Astrocyte (in vitro differentiated cells and primary cell): ENCODE measurements around the gene NET1. TPM values are rescaled to one million over a fixed set of nuclear protein-coding genes. Genes with fewer than 3 reads are reported as not detected.

ENCODE experiments used
- DNase-seq: peaks from one replicate; pipeline ENCODE4 v3.0.0-alpha.2; 2010; ENCODE audit warnings: low read depth
- FAIRE-seq: peaks from 2 replicates; lab custom pipeline; 2011; peaks lifted over from hg19 to GRCh38; lab: Jason Lieb, UNC
- H2AFZ ChIP-seq: 2 replicates; pipeline ENCODE4 v1.6.0; 2012; ENCODE audit warnings: low read depth, low read length, inconsistent platforms
- H3K27ac ChIP-seq: 2 replicates; pipeline ENCODE4 v1.5.1; 2011; ENCODE audit warnings: low read depth, low read length, inconsistent platforms
- H3K27me3 ChIP-seq: 2 replicates; pipeline ENCODE4 v1.6.0; 2011; ENCODE audit warnings: low read length, inconsistent platforms; ENCODE audit not compliant: insufficient read depth
- H3K36me3 ChIP-seq: 2 replicates; pipeline ENCODE4 v1.5.1; 2011; ENCODE audit warnings: low read length, inconsistent platforms; ENCODE audit not compliant: insufficient read depth
- H3K4me1 ChIP-seq: 2 replicates; pipeline ENCODE4 v1.5.1; 2011; ENCODE audit warnings: low read length, inconsistent platforms; ENCODE audit not compliant: insufficient read depth
- H3K4me2 ChIP-seq: 2 replicates; pipeline ENCODE4 v1.6.0; 2012; ENCODE audit warnings: low read length, inconsistent platforms
- H3K4me3 ChIP-seq: 2 replicates; pipeline ENCODE4 v1.5.1; 2011; ENCODE audit warnings: low read depth, mild to moderate bottlenecking, low read length, inconsistent platforms; ENCODE audit not compliant: insufficient read depth
- H3K79me2 ChIP-seq: 2 replicates; pipeline ENCODE4 v1.6.0; 2012; ENCODE audit warnings: mild to moderate bottlenecking, low read length, inconsistent platforms; ENCODE audit not compliant: insufficient read depth
- H3K9ac ChIP-seq: 2 replicates; pipeline ENCODE4 v1.6.0; 2012; ENCODE audit warnings: mild to moderate bottlenecking, low read length, inconsistent platforms
- H3K9me3 ChIP-seq: 2 replicates; pipeline ENCODE4 v1.5.1; 2012; ENCODE audit warnings: low read depth, mild to moderate bottlenecking, low read length, inconsistent platforms; ENCODE audit not compliant: insufficient read depth
- H4K20me1 ChIP-seq: 2 replicates; pipeline ENCODE4 v1.6.0; 2012; ENCODE audit warnings: low read length, inconsistent platforms; ENCODE audit not compliant: insufficient read depth
- H3K27ac Mint-ChIP-seq: one replicate; pipeline ENCODE4 v1.8.0; 2021; ENCODE audit warnings: mild to moderate bottlenecking, mixed read lengths; ENCODE audit not compliant: unreplicated experiment
- H3K27me3 Mint-ChIP-seq: one replicate; pipeline ENCODE4 v1.8.0; 2021; ENCODE audit warnings: low read depth, mixed read lengths; ENCODE audit not compliant: unreplicated experiment
- H3K36me3 Mint-ChIP-seq: one replicate; pipeline ENCODE4 v1.8.0; 2021; ENCODE audit warnings: low read depth, mixed read lengths; ENCODE audit not compliant: unreplicated experiment
- H3K4me1 Mint-ChIP-seq: one replicate; pipeline ENCODE4 v1.8.0; 2021; ENCODE audit warnings: low read depth, mixed read lengths; ENCODE audit not compliant: unreplicated experiment
- H3K4me3 Mint-ChIP-seq: one replicate; pipeline ENCODE4 v1.8.0; 2021; ENCODE audit warnings: mild to moderate bottlenecking, moderate library complexity, mixed read lengths; ENCODE audit not compliant: unreplicated experiment
- H3K9me3 Mint-ChIP-seq: one replicate; pipeline ENCODE4 v1.8.0; 2021; ENCODE audit warnings: mild to moderate bottlenecking, mixed read lengths; ENCODE audit not compliant: unreplicated experiment
- EZH2 ChIP-seq: IDR thresholded peaks from 2 replicates; pipeline ENCODE4 v1.6.1; 2012; ENCODE audit warnings: mild to moderate bottlenecking, low read length, inconsistent platforms; ENCODE audit not compliant: insufficient read depth
- total RNA-seq: library from RNA; stranded (reverse); gene quantifications from 2 replicates; pipeline ENCODE4 v1.2.1, GENCODE V29; 2021
- TF ChIP-seq, protein P1 (sequence below): IDR thresholded peaks from 2 replicates; pipeline ENCODE4 v1.5.1; 2011; ENCODE audit warnings: low read depth, mild to moderate bottlenecking, inconsistent platforms, low read length, moderate library complexity; ENCODE audit not compliant: insufficient read depth

The NET1 gene
- total RNA-seq, 1 donor from 2014 or later = 43.5 TPM

- TF ChIP-seq, protein P1, sequence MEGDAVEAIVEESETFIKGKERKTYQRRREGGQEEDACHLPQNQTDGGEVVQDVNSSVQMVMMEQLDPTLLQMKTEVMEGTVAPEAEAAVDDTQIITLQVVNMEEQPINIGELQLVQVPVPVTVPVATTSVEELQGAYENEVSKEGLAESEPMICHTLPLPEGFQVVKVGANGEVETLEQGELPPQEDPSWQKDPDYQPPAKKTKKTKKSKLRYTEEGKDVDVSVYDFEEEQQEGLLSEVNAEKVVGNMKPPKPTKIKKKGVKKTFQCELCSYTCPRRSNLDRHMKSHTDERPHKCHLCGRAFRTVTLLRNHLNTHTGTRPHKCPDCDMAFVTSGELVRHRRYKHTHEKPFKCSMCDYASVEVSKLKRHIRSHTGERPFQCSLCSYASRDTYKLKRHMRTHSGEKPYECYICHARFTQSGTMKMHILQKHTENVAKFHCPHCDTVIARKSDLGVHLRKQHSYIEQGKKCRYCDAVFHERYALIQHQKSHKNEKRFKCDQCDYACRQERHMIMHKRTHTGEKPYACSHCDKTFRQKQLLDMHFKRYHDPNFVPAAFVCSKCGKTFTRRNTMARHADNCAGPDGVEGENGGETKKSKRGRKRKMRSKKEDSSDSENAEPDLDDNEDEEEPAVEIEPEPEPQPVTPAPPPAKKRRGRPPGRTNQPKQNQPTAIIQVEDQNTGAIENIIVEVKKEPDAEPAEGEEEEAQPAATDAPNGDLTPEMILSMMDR = no peak
- no peak for TF ChIP-seq EZH2
- Histone ChIP-seq H3K27ac (no peak overlapping the region), H3K4me1 (peaks cover 3% of the 10 kb centered on the region), H3K79me2 (peaks cover 79% of the 10 kb centered on the region), H3K4me3 (no peak overlapping the region), H3K36me3 (peaks cover 2% of the 10 kb centered on the region), H3K4me2 (no peak overlapping the region), H2AFZ (peak overlapping the region; percentile 44), H3K9ac (no peak overlapping the region), H3K9me3 (no peaks in the 10 kb centered on the region), H4K20me1 (no peaks in the 10 kb centered on the region), H3K27me3 (no peaks in the 10 kb centered on the region)
- Mint-ChIP-seq H3K9me3 (no peaks in the 10 kb centered on the region), H3K36me3 (no peaks in the 10 kb centered on the region), H3K4me3 (no peak overlapping the region), H3K27me3 (no peaks in the 10 kb centered on the region), H3K27ac (no peak overlapping the region), H3K4me1 (peaks cover 3% of the 10 kb centered on the region)
- peak; percentile 13 for FAIRE-seq
- DNase-seq = no peak
Measured at GRCh38 chr10:5424751-5425150, 12.4 kb downstream of the NET1 start.

DNA sequence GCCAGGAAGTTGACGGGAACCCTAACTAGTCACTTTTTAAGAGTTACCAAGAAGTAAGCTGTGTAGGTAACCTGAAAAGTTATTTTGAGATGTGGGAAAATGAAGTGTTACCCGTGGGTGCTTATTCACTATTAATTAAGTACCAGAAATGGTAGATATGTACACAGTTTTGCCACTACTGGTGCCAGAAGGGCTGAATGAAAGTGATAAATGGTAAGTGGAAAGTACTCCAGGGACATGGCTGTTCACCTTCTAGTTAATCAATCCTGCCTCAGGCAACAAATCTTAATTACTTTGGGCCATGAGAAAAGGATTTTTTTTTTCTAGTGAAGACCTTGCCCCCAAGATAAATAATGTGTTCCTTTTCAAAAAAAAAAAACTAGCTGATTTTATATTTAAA, 15.8 kb downstream of the NET1 start:
- Histone ChIP-seq H3K79me2 (peaks cover 49% of the 10 kb centered on the region), H4K20me1 (no peaks in the 10 kb centered on the region), H3K4me3 (no peak overlapping the region), H3K4me2 (no peak overlapping the region), H2AFZ (no peak overlapping the region), H3K36me3 (peaks cover 2% of the 10 kb centered on the region), H3K9ac (no peak overlapping the region), H3K27ac (no peak overlapping the region), H3K27me3 (no peaks in the 10 kb centered on the region), H3K9me3 (no peaks in the 10 kb centered on the region), H3K4me1 (peaks cover 3% of the 10 kb centered on the region)
- DNase-seq (no peak), FAIRE-seq (no peak)
- TF ChIP-seq EZH2 = no peak
- TF ChIP-seq, protein P1 = no peak
- no peaks in the 10 kb centered on the region for H3K9me3 Mint-ChIP-seq
- H3K36me3 Mint-ChIP-seq = no peaks in the 10 kb centered on the region
- no peaks in the 10 kb centered on the region for H3K27me3 Mint-ChIP-seq
- peaks cover 8% of the 10 kb centered on the region for H3K4me1 Mint-ChIP-seq
- no peak overlapping the region for H3K27ac Mint-ChIP-seq
- no peak overlapping the region for H3K4me3 Mint-ChIP-seq

GRCh38 chr10:5433182-5433581, 20.8 kb downstream of the NET1 start:
- Histone ChIP-seq H3K27ac (no peak overlapping the region), H4K20me1 (no peaks in the 10 kb centered on the region), H3K36me3 (no peaks in the 10 kb centered on the region), H3K27me3 (no peaks in the 10 kb centered on the region), H3K9me3 (no peaks in the 10 kb centered on the region), H3K79me2 (peaks cover 15% of the 10 kb centered on the region), H3K4me3 (no peak overlapping the region), H2AFZ (no peak overlapping the region), H3K4me2 (no peak overlapping the region), H3K9ac (no peak overlapping the region), H3K4me1 (peaks cover 11% of the 10 kb centered on the region)
- no peaks in the 10 kb centered on the region for H3K9me3 Mint-ChIP-seq
- no peak for TF ChIP-seq EZH2
- TF ChIP-seq, protein P1 = no peak
- peak overlapping the region; percentile 99 for H3K27ac Mint-ChIP-seq
- no peaks in the 10 kb centered on the region for H3K36me3 Mint-ChIP-seq
- DNase-seq (no peak), FAIRE-seq (no peak)
- no peak overlapping the region for H3K4me3 Mint-ChIP-seq
- H3K4me1 Mint-ChIP-seq = peaks cover 22% of the 10 kb centered on the region
- H3K27me3 Mint-ChIP-seq = no peaks in the 10 kb centered on the region
